Right renal cortex interstitium (tissue), 3 donors: ENCODE data around the gene WASHC3. TPM values are rescaled to one million over a fixed set of nuclear protein-coding genes. Genes with fewer than 3 reads are reported as not detected.
"Not testable (repeated sequence)": the region's sequence is repeated elsewhere in the genome, so short reads cannot be mapped to it uniquely, and the experiment has no call there.

Experiments used
- DNase-seq, 3 donors: peaks; one replicate each; pipeline ENCODE4 v3.0.0-alpha.2; 2013; ENCODE audit warnings: low read depth in 3 of 3, low spot score in 2 of 3
- polyA plus RNA-seq, 3 donors: library from polyadenylated mRNA; unstranded; fragments of 120-200 nt; gene quantifications; one replicate each; pipeline ENCODE4 v1.2.1, GENCODE V29; 2013; ENCODE audit not compliant: insufficient read length in 3 of 3

The WASHC3 gene
- polyA plus RNA-seq: 10 to 100 TPM; 61.9 to 66.6 (median 64.6) TPM

GRCh38 chr12:102061560-102062418, at the start of gene WASHC3:
WASHC3 (minus strand) TSS chr12:102061991; CDS start chr12:102061962, 29 bp downstream.
- DNase-seq: peak; percentile 81 to 94 (median 90)

- DNase-seq: no peak
These were observed 49.0 kb upstream of the WASHC3 start for GRCh38 chr12:102110782-102111181.

GRCh38 chr12:102107970-102108369, 46.2 kb upstream of the WASHC3 start:
- no peak for DNase-seq

- DNase-seq: no peak
These were observed 45.1 kb upstream of the WASHC3 start for GRCh38 chr12:102106905-102107304.

- DNase-seq: no peak
These were observed 35.1 kb upstream of the WASHC3 start for GRCh38 chr12:102096855-102097254.

- no peak for DNase-seq
These were observed 34.0 kb upstream of the WASHC3 start for GRCh38 chr12:102095677-102096263.

- DNase-seq: no peak
These were observed 31.5 kb upstream of the WASHC3 start for GRCh38 chr12:102093319-102093718.

- DNase-seq: not testable (repeated sequence)
These were observed 27.5 kb upstream of the WASHC3 start for GRCh38 chr12:102089228-102089835.

GRCh38 chr12:102080842-102081241, 19.1 kb upstream of the WASHC3 start:
- DNase-seq: no peak

GRCh38 chr12:102072092-102072491, 10.3 kb upstream of the WASHC3 start:
- DNase-seq: not testable (repeated sequence)

- no peak for DNase-seq
These were observed 7.9 kb upstream of the WASHC3 start for GRCh38 chr12:102069707-102070106.

GRCh38 chr12:102067574-102068258, 5.9 kb upstream of the WASHC3 start:
- DNase-seq: no peak

GRCh38 chr12:102064476-102064875, 2.7 kb upstream of the WASHC3 start:
- no peak for DNase-seq

GRCh38 chr12:102063069-102063468, 1.3 kb upstream of the WASHC3 start:
- DNase-seq: no peak

GRCh38 chr12:102062419-102062806, 622 bp upstream of the WASHC3 start:
- DNase-seq: peak in 1 of 3 donors; percentile 2

- peak; percentile 1 to 15 (median 10) for DNase-seq
These were observed 663 bp downstream of the WASHC3 start for GRCh38 chr12:102061096-102061559.

- DNase-seq: no peak
These were observed 2.4 kb downstream of the WASHC3 start for GRCh38 chr12:102059343-102059742.

GRCh38 chr12:102054345-102054744, 7.4 kb downstream of the WASHC3 start:
- no peak for DNase-seq

GRCh38 chr12:102053062-102053349, 8.8 kb downstream of the WASHC3 start:
- DNase-seq: no peak

GRCh38 chr12:102052192-102053061, 9.4 kb downstream of the WASHC3 start:
- no peak for DNase-seq
